Measurements from ENCODE around the gene DUOXA2. TPM values are rescaled to one million over a fixed set of nuclear protein-coding genes. Genes with fewer than 3 reads are reported as not detected.

Gene DUOXA2
- total RNA-seq, 2 experiments from 2014 or later, result not detected

DNA sequence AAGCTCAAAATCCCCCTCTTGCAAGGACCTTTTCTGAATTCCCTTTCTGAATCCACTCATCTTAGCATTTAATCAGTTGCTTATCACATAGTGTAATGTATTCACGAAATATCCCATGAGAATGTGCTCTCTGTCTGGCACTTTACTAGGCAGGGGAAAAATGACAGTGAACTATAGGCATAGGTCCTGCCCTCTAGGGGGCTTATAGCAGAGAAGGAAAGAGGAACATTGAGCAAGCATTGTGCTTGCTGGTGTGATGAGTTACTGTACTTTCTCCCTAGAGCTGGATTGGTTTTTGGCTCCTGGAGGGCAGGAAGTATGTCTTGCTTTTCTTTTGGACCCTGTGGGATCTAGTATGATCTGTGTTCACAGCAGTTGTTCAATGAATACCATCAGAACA is 26.6 kb upstream of the DUOXA2 start:
- Mint-ChIP-seq H3K27ac (no peak overlapping the region), H3K9me3 (no peaks in the 10 kb centered on the region), H3K4me1 (ENCODE audit: low read depth) (no peaks in the 10 kb centered on the region), H3K36me3 (ENCODE audit: low read depth) (no peaks in the 10 kb centered on the region), H3K4me3 (no peak overlapping the region), H3K27me3 (ENCODE audit: low read depth) (peaks cover 10% of the 10 kb centered on the region)
- CTCF ChIA-PET, result no interaction called here
- DNase-seq, result no peak
- intact Hi-C loops (cut with micrococcal nuclease), result no loop called here

DNA sequence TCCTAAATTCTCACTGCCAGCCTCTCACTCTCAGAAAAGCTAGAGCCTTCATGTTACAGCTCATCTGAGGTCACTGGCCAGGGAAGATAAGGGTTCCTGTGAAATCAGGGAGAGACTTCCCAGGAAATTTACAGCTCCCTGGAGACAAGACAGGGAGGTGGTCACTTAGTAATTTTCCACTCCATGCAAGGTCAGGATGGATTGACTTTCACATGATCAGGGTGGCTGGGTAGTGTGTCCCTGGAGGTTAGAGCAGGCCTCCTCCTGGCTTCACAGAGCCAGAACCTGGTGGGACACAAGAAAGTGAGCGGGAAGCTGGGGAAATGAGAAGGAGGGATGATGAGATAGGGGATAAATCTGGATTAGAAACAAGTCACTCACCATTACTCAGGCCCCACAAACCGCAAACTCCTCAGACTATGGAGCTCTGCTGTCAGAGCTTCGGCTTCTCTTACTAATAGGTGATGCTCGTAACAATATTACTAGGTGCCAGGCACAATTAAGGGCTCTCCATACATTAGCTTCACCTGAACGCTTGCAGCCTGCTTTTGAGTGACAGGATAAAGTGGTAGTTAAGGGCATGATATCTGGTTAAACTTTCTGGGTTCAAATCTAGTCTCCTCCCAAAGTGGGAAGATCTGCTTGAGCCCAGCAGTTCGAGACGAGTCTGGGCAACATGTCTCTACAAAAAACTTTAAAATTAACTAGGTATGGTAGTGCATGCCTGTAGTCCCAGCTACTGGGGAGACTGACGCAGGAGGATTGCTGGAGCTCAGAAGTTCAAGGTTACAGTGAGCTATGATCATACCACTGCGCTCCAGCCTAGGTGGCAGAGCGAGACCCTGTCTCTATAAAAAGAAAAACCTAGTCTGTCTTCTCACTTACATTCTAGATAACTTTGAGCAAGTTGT is 25.1 kb upstream of the DUOXA2 start:
- CTCF ChIA-PET, result interaction anchor here (0.6 to 1.1 kb wide), 2 partner anchors 29 to 1148 kb away, joined by 3 to 4 read pairs; no protein-coding TSS in a partner anchor
- Mint-ChIP-seq H3K27ac (no peak overlapping the region), H3K4me1 (ENCODE audit: low read depth) (no peaks in the 10 kb centered on the region)

DNA sequence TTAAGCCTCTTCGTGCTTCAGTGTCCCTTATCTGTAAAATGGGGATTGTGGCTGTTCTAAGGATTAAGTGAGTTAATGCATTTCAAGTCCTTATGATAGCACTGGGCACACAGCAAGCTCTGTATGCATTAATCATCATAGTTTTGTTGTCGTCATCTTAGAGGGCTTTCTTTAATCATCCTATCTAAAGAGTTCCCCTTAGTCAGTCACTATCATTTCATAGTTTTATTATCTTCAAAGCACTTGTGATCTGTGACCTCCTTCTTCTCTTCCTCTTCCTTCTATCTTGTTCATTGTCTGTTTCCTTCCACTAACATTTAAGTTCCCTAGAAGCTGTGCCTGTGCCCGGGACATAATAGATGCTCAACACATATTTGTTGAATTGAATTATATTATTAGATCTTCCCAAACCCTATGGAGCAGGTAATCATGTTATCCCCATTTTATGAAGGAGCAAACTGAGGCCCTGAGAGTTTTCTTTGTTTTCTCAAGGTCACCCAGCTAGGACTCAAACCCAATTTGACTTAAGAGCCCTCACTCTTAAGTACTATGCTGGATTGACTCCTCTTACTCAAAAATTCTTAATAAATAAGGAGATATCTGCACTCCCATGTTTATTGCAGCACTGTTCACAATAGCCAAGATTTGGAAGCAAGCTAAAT is 24.3 kb upstream of the DUOXA2 start:
- peaks cover 9% of the 10 kb centered on the region for H3K27me3 Mint-ChIP-seq (ENCODE audit: low read depth)
- no peaks in the 10 kb centered on the region for H3K4me1 Mint-ChIP-seq (ENCODE audit: low read depth)
- CTCF ChIA-PET, result interaction anchor here (1.1 kb wide), 1 partner anchor 28 kb away, joined by 4 read pairs; no protein-coding TSS in a partner anchor
- DNase-seq, result no peak
- no peak overlapping the region for H3K27ac Mint-ChIP-seq
- intact Hi-C loops (cut with micrococcal nuclease), result no loop called here
- H3K36me3 Mint-ChIP-seq (ENCODE audit: low read depth), result no peaks in the 10 kb centered on the region
- H3K4me3 Mint-ChIP-seq, result no peak overlapping the region
- no peaks in the 10 kb centered on the region for H3K9me3 Mint-ChIP-seq

More for the DNA sequence above, 25.1 kb upstream of the DUOXA2 start:
- intact Hi-C loops (cut with micrococcal nuclease), result no loop called here
- Mint-ChIP-seq H3K27me3 (ENCODE audit: low read depth) (peaks cover 9% of the 10 kb centered on the region), H3K36me3 (ENCODE audit: low read depth) (no peaks in the 10 kb centered on the region), H3K9me3 (no peaks in the 10 kb centered on the region), H3K4me3 (no peak overlapping the region)
- no peak for DNase-seq

GRCh38 chr15:45091161-45091560 is 23.0 kb upstream of the DUOXA2 start:
- Mint-ChIP-seq H3K27me3 (ENCODE audit: low read depth) (peaks cover 7% of the 10 kb centered on the region), H3K4me3 (no peak overlapping the region), H3K9me3 (no peaks in the 10 kb centered on the region), H3K4me1 (ENCODE audit: low read depth) (no peaks in the 10 kb centered on the region), H3K36me3 (ENCODE audit: low read depth) (no peaks in the 10 kb centered on the region), H3K27ac (no peak overlapping the region)
- DNase-seq, result no peak
- intact Hi-C loops (cut with micrococcal nuclease), result no loop called here
- CTCF ChIA-PET, result no interaction called here

GRCh38 chr15:45091576-45091975 is 22.6 kb upstream of the DUOXA2 start:
- H3K4me3 Mint-ChIP-seq, result no peak overlapping the region
- no peak overlapping the region for H3K27ac Mint-ChIP-seq
- no peak for DNase-seq
- H3K4me1 Mint-ChIP-seq (ENCODE audit: low read depth), result no peaks in the 10 kb centered on the region
- intact Hi-C loops (cut with micrococcal nuclease), result no loop called here
- peaks cover 7% of the 10 kb centered on the region for H3K27me3 Mint-ChIP-seq (ENCODE audit: low read depth)
- no peaks in the 10 kb centered on the region for H3K36me3 Mint-ChIP-seq (ENCODE audit: low read depth)
- H3K9me3 Mint-ChIP-seq, result no peaks in the 10 kb centered on the region
- CTCF ChIA-PET, result no interaction called here

DNA sequence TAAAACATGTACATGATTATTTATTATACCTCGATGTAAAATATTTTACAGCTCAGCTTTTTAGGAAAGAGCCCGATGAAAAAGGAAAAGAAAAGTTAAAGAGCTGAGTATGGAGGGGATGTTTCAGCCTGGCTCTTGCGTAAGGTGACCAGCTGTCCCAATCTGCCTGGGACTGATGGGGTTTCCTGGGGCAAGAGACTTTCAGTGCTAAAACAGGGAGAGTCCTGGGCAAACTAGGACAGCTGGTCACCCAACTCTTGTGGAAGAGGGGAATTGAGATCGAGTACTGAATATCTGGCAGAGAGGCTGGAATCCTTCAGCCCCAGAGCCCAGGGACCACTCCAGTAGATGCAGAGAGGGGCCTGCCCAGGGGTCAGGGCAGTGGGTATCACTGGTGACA is 21.1 kb upstream of the DUOXA2 start:
- H3K36me3 Mint-ChIP-seq (ENCODE audit: low read depth), result no peaks in the 10 kb centered on the region
- H3K27me3 Mint-ChIP-seq (ENCODE audit: low read depth), result no peaks in the 10 kb centered on the region
- H3K9me3 Mint-ChIP-seq, result no peaks in the 10 kb centered on the region
- H3K4me3 Mint-ChIP-seq, result no peak overlapping the region
- H3K4me1 Mint-ChIP-seq (ENCODE audit: low read depth), result no peaks in the 10 kb centered on the region
- H3K27ac Mint-ChIP-seq, result no peak overlapping the region
- no peak for DNase-seq
- intact Hi-C loops (cut with micrococcal nuclease), result no loop called here
- CTCF ChIA-PET, result interaction anchor here (2.2 kb wide), 1 partner anchor 25 kb away, joined by 7 read pairs; no protein-coding TSS in a partner anchor

DNA sequence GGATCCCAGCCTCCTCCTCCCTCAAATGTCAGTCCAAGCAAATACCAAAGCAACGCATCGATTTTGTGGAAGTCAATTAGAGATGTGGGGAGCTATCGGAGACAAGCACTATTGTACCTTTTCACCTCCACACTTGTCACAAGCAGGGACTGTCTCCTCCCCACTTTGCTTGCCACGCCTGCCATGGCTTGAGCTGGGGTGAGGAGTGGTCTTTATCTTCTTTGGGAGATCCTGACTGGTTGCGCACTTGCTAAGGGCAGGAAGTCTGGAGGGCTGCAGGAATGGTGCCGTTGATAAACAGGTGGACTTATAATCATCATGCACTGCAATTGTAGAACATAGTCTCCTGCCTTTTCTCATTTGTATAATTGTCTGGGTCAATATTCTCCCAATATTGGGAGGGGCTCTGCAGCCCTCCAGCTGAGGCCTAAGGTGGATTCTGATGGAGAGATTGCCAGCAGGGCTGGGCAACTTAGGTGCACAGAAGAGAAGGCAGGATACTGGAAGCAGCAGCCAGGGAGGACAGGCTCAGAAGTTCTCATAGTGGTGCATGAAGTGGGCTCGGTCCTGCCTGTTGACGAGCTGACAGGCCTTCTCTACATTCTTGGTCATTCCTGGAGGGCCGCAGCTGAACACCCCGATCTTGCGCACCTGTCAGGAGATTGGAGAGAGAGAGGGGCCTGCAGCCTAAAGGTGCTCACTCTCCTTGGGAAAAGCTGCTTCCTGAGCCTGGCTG is 20.3 kb upstream of the DUOXA2 start:
- H3K4me1 Mint-ChIP-seq (ENCODE audit: low read depth), result no peaks in the 10 kb centered on the region
- H3K36me3 Mint-ChIP-seq (ENCODE audit: low read depth), result no peaks in the 10 kb centered on the region
- no peak overlapping the region for H3K27ac Mint-ChIP-seq
- DNase-seq, result no peak
- CTCF ChIA-PET, result interaction anchor here (2.2 kb wide), 1 partner anchor 24 kb away, joined by 7 read pairs; no protein-coding TSS in a partner anchor
- intact Hi-C loops (cut with micrococcal nuclease), result no loop called here
- no peaks in the 10 kb centered on the region for H3K27me3 Mint-ChIP-seq (ENCODE audit: low read depth)
- H3K9me3 Mint-ChIP-seq, result no peaks in the 10 kb centered on the region
- no peak overlapping the region for H3K4me3 Mint-ChIP-seq

DNA sequence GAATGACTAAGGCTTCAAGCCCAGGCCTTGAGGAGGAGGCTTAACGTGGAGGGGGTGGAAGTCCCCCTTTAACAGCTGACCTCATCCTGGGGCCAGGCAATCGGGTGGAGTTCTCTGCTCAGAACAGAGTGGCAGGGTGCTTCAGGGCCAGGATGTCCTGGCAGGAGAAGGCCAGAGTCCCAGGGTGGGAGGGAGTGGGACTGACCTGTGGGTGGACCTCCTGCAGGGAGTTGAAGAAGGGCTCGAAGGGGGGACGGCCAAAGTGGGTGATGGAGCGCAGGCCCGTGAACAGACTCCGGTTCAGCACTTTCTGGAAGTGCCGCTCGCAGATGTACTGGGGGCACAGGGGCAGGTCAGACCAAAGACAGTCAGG is 19.8 kb upstream of the DUOXA2 start:
- Mint-ChIP-seq H3K27ac (no peak overlapping the region), H3K36me3 (ENCODE audit: low read depth) (no peaks in the 10 kb centered on the region), H3K9me3 (no peaks in the 10 kb centered on the region), H3K4me3 (no peak overlapping the region), H3K4me1 (ENCODE audit: low read depth) (no peaks in the 10 kb centered on the region), H3K27me3 (ENCODE audit: low read depth) (no peaks in the 10 kb centered on the region)
- CTCF ChIA-PET, result interaction anchor here (2.2 kb wide), 1 partner anchor 24 kb away, joined by 7 read pairs; no protein-coding TSS in a partner anchor
- no peak for DNase-seq
- intact Hi-C loops (cut with micrococcal nuclease), result no loop called here

DNA sequence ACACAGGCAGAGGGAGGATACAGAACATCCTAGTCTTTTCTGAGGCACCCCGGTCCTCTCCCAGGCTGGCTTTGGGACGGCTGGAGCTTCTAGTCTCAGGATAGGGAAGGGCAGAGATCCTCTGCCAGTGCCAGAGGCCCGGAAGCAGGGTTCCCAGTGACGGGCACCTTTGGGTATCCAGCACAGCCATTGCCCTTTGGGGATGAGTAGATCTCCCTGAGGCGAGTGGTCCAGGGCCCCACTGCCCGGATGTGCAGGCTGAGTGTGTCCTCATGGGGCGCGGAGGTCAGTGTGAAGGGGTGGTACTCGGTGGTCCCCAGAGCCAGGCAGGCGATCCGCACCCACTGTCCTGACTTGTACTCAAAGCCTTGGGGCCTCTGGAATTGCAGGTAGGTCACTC is 18.5 kb upstream of the DUOXA2 start:
- DNase-seq, result no peak
- Mint-ChIP-seq H3K27ac (no peak overlapping the region), H3K9me3 (no peaks in the 10 kb centered on the region), H3K4me1 (ENCODE audit: low read depth) (no peaks in the 10 kb centered on the region), H3K27me3 (ENCODE audit: low read depth) (no peaks in the 10 kb centered on the region), H3K36me3 (ENCODE audit: low read depth) (no peaks in the 10 kb centered on the region), H3K4me3 (no peak overlapping the region)
- CTCF ChIA-PET, result no interaction called here
- intact Hi-C loops (cut with micrococcal nuclease), result no loop called here

- Mint-ChIP-seq H3K4me3 (no peak overlapping the region), H3K36me3 (ENCODE audit: low read depth) (no peaks in the 10 kb centered on the region), H3K27ac (no peak overlapping the region), H3K27me3 (ENCODE audit: low read depth) (no peaks in the 10 kb centered on the region), H3K9me3 (no peaks in the 10 kb centered on the region), H3K4me1 (ENCODE audit: low read depth) (no peaks in the 10 kb centered on the region)
- no peak for DNase-seq
- intact Hi-C loops (cut with micrococcal nuclease), result no loop called here
- CTCF ChIA-PET, result interaction anchor here (0.6 to 1.6 kb wide), 3 partner anchors 19 to 23 kb away, joined by 3 to 11 read pairs (median 5); no protein-coding TSS in a partner anchor
Observed at GRCh38 chr15:45097466-45097865, 16.7 kb upstream of the DUOXA2 start.

GRCh38 chr15:45099549-45100165 is 14.5 kb upstream of the DUOXA2 start:
- intact Hi-C loops (cut with micrococcal nuclease), result no loop called here
- CTCF ChIA-PET, result no interaction called here
- Mint-ChIP-seq H3K27me3 (ENCODE audit: low read depth) (no peaks in the 10 kb centered on the region), H3K4me1 (ENCODE audit: low read depth) (no peaks in the 10 kb centered on the region), H3K27ac (no peak overlapping the region), H3K4me3 (no peak overlapping the region), H3K36me3 (ENCODE audit: low read depth) (no peaks in the 10 kb centered on the region), H3K9me3 (no peaks in the 10 kb centered on the region)
- no peak for DNase-seq

All from activated naive CD4-positive, alpha-beta T cell treated with anti-CD3 and anti-CD28 coated beads for 36 hours (primary cell).